GM12891 (cell line): ENCODE data around the gene NBEAL1.

ENCODE experiments used
- PAX5 ChIP-seq: IDR thresholded peaks from 2 replicates; pipeline ENCODE4 v1.6.1; 2011; ENCODE audit warnings: low read length, moderate library complexity, mild to moderate bottlenecking; ENCODE audit not compliant: insufficient read depth, severe bottlenecking
- POLR2A ChIP-seq: IDR thresholded peaks from 2 replicates; pipeline ENCODE4 v1.6.1; 2011; ENCODE audit warnings: low read depth, low read length, control low read depth
- POLR2AphosphoS5 ChIP-seq: IDR thresholded peaks from 2 replicates; pipeline ENCODE4 v1.6.1; 2011; ENCODE audit warnings: low read depth, low read length, control low read depth
- SPI1 ChIP-seq: IDR thresholded peaks from 2 replicates; pipeline ENCODE4 v1.6.1; 2011; ENCODE audit warnings: low read depth, low read length, control low read depth
- TAF1 ChIP-seq: IDR thresholded peaks from 2 replicates; pipeline ENCODE4 v1.6.1; 2011; ENCODE audit warnings: low read depth, low read length, control low read depth

GRCh38 chr2:203097735-203098134 lies 83.1 kb downstream of the NBEAL1 start:
- no peak for TF ChIP-seq POLR2A
- TF ChIP-seq POLR2AphosphoS5: no peak
- TF ChIP-seq TAF1: no peak
- no peak for TF ChIP-seq SPI1
- no peak for TF ChIP-seq PAX5
